Hematopoietic multipotent progenitor cell treated with erythropoietin and hydrocortisone succinate and interleukin-3 and kit ligand, for 8 days (in vitro differentiated cells): ENCODE measurements around the gene NTSR1.

Experiments used
- DNase-seq: peaks from one replicate; pipeline ENCODE4 v3.0.0-alpha.2; 2015

The NTSR1 gene

DNA sequence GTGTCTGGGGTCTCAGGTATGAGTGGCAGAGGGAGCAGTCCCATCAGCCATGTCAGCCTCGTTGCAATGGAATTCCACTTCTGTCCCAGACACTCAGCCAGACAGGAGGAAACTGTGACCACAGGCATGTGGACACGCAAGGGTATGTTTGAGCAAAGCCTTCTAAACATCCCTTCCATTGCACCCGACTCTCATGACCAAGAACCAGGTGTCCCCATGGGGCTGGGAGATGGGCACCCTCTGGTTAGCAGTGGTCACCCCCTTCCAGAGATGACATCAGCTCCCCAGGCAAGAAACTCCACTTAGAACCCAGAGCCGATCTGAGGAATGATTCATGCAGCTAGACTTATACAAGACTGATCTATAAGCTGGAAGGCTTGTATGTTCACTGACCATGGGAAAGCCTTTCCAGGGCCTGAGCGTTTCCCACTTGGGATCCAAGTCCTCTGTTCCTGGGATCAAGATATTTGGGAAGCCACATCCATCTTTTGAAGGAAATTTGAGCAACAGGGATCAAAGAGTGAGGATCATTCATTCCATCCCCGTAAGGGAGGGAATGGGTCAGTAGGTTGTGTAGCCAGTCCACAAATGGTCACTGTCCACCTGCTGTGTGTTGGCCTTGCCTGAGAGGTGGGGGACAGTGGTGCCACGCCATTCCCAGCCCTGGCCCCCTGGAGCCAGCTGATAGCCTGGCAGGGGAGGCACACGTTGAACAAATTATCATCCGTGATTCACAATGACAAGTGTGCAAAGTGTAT is 83.7 kb downstream of the NTSR1 start:
- no peak for DNase-seq

- DNase-seq, result no peak
Observed at GRCh38 chr20:62792940-62793756, 84.5 kb downstream of the NTSR1 start.

- no peak for DNase-seq
Observed at GRCh38 chr20:62793757-62794006, 85.0 kb downstream of the NTSR1 start.

DNA sequence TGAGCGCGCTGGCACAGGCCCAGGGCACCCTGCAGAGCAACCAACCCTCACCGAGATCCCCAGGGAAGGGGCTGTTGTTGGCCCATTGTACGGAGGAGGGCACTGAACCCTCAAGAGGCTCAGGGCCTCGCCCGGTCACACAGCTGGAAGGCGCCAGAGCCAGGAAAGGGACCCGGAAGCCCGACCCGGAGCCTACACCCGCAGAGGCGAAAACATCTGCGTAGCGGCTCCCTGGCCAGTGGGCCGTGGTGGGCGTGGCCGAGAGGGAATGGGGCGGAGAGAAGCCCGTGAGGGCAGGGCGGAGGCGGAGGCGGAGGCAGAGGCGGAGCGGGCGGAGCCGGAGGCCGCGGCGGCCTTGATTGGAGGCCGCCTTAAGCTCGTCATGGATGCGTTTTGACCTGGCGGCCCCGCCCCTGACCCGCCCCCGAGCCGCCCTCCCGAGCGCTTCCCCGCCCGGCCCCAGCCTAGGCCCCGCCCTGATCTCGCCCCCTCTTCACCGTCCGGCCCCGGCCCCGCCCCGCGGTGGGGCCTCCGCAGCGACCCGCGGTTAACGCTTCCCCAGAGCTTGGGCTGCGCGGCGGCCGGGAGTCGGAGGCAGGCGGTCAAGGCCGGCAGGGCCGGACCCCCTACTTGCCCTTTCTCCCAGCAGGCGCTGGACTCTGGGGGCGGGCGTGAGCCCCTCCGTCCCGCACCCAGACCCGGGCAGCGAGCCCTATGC is 85.5 kb downstream of the NTSR1 start:
- peak; percentile 94 for DNase-seq

- peak; percentile 66 for DNase-seq
Observed at GRCh38 chr20:62795023-62795761, 86.6 kb downstream of the NTSR1 start.

- no peak for DNase-seq
Observed at GRCh38 chr20:62796699-62797491, 88.3 kb downstream of the NTSR1 start.

GRCh38 chr20:62797671-62798532 is 89.3 kb downstream of the NTSR1 start:
- DNase-seq, result no peak

DNA sequence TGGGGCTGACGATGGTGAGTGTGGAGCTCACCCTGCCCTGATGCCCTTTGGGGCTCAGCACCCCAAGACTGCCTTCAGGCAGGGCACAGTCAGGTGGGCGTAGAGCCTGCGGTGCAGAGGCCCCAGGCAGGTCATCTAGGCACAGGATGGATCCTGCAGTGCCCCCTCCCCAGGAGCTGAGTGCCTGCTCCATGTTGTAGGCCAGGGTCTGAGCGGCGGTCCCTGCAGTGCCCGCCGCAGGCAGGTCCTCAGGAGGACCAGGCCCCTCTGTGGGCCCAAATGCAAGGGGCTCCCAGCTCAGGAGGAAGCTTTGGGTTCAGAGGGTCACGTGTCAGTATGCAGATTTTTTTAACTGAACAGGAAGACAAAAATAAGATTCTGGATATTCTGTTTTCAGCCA is 90.4 kb downstream of the NTSR1 start:
- DNase-seq, result no peak

DNA sequence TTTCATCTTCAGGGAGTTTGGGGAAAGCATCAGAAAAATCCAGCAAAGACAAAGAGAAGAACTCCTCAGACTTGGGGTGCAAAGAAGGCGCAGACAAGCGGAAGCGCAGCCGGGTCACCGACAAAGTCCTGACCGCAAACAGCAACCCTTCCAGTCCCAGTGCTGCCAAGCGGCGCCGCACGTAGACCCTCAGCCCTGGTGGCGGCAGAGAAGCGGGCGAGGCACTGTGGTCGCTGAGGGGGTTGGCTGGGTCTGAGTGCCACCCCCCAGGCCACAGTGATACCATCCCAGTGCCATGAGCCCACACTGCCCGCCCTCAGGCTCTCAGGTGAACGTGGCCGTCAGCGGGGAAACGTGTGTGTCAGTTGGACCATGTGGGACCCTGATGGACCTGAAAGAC is 90.8 kb downstream of the NTSR1 start:
- no peak for DNase-seq

DNA sequence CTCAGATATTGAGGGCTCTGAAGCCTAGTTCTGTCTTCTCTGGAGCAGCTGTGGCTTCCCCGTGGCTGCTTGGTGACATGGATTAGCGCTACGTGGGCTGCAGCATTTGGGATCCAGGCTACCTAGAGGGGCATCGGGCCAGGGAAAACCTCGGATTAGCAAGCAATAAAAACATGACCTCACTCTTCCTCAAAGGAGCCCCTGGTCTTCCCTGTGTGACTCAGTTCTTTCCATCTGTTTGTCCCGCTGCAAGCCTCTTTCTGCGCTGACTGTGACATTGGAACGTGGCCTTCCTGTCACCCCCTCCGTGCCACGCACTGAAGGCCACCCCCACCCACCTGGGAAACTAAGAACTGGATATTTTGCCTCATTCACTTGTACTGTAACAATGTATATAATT is 91.2 kb downstream of the NTSR1 start:
- DNase-seq, result no peak

DNA sequence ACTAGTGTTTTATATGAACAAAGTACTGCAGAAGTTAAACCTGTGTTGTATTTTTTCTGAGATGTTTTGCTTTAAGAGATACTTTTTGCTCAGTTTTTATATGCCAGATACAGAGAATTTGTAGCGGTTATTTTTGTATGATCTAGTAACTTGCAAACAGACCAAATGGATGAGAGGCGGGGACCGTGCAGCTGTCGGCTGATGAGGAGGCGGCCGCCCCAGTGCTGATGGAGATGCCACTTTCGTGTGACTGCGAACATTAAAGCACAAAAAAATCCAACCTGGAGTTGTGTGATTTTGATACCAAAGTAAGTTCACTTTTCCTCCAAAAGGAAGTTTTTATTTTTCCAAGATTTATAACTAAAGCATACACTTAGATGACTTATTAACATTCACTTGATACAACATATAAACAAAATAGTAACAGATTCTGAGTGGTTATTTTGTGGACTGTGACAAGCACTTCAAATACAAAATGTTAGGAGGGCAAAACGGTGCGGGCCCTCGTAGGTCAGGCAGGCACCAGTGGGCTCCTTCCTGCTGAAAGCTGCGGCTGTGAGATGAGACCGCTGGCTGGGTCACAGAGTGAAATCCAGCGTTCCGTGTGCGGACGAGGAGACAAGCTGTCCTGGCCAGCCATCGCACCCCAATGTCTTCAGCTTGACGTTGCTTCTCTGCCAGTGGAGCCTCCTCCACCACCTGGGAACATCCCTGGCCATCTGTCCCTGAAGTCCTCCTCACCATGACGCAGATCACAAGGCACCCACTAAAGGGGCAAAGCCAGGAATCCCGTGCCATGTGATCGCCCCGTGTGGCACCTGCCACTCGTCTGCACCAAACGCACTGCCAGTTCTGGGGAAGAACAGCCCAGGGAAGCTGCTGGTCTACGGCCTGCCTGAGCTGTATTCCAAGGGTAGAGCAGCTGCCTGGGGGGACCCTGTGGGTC is 92.0 kb downstream of the NTSR1 start:
- no peak for DNase-seq

DNA sequence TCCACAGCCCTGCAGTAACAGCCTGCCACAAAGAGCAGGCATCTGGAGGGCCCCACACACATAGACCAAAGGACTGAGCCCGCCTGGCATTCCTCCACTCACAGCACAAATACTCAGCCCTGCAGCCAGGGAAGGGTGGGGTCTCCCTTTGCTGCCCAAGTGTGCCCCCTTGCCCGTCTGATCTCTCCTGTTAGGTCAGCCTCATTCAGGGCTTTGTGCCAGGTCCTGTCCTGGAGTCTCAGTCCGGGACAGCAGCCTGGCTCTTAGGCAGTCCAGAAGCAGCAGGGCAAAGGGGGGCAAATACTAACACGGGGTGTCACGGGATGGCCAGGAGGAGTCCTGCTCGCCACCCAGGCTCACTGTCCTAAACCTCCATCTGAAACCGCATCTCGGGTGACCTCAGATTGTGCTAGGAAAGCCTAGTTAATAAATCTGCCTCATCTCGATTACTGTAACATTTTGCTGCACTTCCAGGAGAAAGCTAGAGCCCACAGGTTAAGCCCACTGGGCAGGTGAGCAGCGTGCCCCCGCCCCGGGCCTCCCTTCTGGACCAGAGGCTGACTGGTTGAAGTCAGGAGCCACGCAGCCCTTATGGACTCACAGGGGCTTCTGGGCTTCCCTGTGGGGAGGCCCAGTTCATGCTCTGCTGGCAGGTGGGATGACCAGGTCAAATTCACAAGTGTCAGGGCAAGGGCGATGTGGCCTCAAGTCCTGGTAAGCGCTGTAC is 92.8 kb downstream of the NTSR1 start:
- DNase-seq, result no peak

DNA sequence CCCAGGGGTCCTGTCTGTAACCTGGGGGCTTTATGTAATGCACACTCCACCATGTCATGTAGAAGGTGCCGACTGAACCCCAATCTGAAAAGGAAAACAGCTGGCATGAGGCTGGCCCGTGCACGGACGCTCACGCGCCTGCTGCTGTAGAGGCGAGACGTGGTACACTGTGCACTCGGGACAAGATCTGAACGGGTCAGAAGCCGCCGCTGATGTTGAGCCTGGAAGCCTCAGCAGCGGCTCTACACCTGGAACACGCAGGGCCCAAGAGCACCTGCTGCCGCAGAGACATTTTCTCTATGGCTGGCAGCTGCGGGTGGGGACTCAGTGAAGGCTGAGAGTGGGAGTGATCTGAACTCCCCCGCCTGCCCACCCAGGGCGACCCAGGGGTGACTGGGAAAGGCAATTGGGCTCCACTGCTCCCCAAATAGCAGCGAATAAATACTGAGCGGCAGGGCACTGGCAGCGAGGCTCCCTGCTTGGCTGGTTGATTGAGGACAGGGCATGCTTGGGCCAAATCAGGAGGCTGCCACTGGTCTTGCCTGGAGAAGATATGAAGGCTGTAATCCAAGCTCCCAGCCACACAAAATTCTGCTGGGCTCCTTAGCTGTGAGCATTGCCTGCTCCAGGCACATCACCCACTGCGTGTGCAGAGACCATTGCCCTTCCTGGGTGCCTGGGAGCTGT is 93.5 kb downstream of the NTSR1 start:
- no peak for DNase-seq

GRCh38 chr20:62804021-62804626 is 95.5 kb downstream of the NTSR1 start:
- peak; percentile 38 for DNase-seq

- peak; percentile 35 for DNase-seq
Observed at GRCh38 chr20:62804627-62805154, 96.1 kb downstream of the NTSR1 start, which contains the start of gene OGFR. OGFR (plus strand) TSS chr20:62804835; CDS start chr20:62804860, 25 bp downstream.

DNA sequence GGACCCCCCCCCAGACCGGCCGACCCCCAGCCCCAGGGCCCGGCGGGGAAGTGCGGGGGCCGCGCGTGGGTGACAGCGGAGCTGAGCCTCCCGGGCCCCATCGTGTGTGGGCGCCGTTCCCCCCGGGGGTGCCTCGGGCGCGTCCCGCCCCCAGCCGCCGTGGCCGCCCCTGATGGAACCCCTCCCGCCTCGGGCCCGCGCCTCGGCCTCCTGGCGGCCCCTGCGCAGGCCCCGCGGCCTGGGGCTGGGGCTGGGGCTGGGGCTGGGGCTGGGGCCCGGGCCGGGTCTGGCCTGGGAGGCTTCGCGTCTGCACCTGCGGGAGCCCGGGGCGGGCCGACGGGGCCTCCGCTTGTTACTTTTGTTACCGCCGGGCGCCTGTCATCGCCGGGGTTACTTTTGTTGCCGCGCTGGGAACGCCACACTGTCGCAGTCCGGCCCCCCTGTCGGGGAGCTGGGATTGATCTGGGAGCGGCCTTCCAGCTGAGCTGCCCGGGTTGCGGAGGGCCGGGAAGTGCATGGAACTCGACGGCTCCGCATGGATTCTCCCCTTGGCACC is 96.6 kb downstream of the NTSR1 start:
- DNase-seq, result no peak

DNA sequence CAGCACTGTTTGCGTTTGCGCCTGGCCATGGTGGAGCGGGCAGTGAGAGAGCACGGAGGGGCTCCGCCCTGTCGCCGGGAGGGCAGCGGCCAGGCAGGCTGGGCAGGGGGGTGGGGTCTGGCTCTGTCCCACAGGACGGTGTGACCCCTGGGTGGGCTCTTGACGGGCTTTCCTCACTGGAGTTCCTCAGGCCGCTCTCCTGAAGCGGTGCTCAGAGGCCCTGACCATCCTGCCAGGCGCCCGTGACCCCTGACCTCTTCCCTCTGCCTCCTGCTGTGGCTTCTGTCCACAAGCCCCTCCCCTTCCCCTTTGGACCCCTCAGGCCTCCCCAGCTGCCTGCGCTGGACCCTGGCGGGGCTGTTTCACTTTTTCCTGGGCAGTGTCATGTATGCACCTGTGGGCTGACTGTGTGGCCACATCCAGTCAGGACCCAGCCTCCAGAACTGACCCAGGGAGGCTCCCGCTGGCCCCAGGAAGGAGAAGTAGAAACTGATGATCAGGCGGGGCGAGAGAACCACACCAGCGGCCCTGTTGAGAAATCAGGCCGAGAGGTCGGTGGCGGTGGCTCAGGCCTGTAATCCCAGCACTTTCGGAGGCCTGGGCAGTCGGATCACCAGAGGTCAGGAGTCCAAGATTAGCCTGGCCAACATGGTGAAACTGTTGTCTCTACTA is 97.2 kb downstream of the NTSR1 start:
- DNase-seq, result no peak
